Stimulated activated CD4-positive, alpha-beta T cell treated with anti-CD3 and anti-CD28 coated beads, Interleukin-15, amount 100 ng/mL, for 24 hours (primary cell): Measurements from ENCODE around the gene GPR3.
"Not testable (repeated sequence)": the region's sequence is repeated elsewhere in the genome, so short reads cannot be mapped to it uniquely, and the experiment has no call there.

Experiments used
- DNase-seq: peaks from one replicate; pipeline ENCODE4 v3.0.0-alpha.2; 2020

GPR3 gene

DNA sequence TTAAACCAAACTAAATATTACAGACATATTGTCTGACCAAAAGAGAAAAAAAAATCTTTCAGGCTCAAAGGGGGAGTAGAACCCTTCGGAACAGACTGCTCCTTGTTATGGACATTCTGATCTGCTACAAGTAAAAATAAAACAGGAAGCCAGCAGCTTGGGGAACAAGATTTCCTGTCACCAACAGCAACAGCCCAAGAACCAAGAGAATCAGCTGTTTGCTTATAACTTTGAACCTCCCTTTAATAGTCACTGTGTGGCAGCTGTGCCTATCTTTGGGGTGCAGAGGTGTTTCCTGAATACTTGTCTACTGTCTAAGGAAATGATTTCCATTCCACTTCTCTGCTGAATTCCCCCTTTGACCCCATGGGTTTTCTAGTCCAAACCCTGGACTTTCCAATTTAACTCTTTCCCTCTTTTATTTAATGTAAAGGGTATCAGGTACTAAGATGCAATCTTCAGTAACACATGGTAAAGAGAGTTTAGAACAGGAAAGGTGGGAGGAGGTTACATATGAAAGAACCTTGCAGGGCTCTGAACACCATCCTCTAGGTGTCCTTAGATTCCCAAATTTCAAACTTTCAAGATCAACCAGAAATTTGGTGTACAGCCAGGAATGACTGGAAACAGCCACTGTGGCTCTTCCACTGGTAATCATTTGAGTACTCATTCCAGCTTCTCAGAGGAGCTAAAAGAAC is 38.6 kb downstream of the GPR3 start:
- no peak for DNase-seq

DNA sequence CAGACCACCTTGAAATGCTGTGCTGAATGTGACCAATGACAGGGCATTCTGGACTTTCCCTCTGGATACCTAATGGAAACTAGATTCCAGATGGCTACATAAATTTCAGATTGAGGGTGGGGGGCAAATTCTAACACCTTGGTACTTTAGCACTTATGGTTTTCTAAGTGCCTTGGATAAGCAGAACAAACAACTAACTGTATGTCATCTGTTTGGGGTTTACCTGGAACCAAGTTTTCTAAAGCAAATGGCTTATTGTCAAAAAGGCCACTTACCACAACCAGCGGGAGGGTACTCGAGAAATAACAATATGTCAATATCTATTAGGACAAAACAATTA is 39.1 kb downstream of the GPR3 start:
- DNase-seq: no peak

DNA sequence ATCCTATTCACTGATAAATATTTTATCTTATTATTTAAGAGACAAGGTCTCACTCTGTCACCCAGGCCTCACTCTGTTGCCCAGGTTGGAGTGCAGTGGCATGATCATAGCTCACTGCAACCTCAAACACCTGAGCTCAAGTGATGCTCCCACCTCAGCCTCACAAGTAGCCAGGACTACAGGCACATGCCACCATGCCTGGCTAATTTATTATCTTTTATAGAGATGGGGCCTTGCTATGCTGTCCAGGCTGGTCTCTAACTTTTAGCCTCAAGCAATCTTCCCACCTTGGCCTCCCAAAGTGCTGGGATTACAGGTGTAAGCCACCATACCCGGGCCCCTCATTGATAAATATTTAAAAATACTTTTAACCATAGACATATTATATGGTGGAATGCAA is 40.3 kb downstream of the GPR3 start:
- DNase-seq: not testable (repeated sequence)

DNA sequence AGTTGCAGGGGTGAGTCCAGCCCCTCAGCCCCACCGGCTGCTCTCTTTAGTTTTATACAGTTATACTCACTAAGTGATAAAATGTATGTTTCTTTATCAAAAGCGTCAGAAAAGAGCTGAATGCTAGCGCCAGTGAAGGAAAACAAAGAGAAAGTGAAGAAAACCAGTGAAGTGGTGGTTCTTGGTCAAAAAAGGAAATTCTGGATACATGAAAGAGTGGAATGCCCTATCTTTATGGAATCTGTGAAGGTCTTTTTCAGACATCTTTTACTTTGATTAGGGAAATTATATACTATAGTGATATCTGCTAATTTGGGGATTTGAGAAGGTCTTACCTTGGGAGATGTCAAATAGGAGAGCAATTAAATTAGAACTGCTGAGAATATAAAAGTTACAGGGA is 41.3 kb downstream of the GPR3 start:
- DNase-seq: no peak

DNA sequence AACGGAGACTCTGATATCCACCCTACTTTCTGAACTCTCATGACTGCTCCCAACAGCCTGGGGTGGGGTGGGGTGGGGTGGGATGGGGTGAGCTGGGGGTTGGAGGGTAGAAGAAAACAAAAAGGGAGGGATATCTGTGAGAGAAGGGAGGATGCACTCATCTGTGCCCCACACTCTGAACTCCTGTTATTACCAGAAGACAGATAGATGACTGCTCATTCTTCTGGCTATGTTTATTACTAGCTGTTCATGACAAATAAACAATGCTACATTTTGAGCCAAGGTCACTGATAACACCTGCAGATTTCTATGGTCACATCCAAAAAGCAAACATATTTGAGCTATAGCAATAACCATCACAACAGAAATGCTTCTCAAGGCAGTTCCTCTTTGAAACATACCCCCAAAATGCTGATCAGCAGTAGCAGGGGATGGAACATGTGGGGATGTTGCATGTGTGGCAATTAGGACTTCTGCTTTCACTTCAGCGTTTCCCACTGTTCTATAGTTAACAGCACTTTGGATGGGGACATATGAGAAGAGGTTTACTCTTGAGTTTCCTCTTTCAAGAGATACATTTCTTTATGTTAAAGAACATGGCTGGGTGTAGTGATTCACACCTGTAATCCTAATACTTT is 43.3 kb downstream of the GPR3 start:
- DNase-seq: no peak

DNA sequence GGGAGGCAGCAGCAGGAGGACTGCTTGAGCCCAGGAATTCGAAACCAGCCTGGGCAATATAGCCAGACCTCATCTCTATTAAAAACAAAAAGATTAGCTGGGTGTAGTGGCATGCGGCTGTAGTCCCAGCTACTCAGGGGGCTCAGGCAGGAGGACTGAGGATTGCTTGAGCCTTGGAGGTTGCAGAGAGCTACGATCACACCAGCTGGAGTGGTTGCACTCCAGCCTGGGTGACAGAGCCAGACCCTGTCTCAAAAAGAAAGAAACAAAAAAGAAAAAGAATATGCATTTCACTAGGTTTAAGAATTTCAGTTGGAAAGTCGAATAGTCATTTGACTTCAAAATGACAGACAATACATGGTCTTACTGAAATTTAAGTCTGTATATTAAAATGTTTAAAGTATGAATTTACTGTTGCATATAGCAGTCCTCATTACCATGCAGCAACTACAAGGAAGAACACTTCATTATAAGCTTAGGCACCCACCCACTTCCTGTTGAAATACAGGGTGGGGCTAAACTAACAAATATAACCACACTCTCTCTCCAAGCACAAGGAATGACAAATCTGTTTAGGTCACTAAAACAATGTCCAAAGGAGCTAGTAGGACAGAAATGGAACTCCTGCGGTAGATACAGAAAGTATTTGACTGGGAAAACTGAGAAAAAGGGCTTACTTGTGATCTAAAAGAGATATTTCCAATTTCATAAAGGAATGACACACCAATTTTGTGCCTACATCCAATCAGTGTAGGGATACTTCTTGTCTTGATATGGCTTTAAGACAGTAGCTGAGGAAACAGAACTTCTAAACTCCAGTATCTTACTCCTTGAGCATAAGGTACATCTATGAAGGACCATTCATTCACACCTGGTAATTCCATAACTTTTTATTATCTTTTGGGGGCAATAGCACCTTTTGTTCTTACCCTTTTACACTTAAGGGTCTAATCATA is 44.1 kb downstream of the GPR3 start:
- no peak for DNase-seq

DNA sequence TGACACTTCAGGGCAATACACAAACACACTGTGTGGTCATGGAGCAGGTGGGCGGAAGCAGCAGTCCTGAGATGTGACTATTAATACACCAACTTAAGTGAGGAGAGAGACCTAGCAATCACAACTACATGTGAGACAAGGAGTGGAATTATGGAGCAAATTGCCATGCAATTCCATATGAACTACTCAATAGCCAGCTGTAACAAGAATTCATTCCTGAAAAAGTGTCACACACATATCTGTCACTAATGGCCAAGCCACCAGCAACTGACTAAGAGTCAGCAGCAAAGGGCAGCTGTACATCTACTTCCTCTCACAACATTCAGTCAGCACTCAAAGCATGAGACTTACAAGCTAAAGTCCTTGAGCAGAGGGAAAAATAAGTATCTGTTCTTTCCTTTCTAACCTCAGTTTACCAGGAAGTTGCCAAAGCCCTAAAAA is 46.2 kb downstream of the GPR3 start:
- DNase-seq: no peak

DNA sequence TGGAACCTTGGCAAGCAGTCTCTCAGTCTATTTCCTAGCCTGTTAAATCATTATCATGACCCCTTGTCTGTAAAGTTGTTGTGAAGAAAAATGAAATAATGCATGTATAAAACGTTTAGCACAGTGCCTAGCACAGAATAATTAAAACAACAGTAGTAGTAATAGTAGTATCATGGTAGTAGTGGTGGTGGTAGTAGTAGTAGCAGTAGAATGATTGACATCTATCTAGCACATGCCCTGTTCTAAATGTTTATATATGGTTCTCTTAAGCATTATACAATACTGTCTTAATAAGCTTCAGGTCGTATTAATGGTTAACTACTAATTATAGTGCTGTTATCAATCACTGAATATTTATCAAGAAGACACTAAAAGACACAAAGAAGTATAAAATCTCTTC is 46.7 kb downstream of the GPR3 start:
- DNase-seq: no peak

DNA sequence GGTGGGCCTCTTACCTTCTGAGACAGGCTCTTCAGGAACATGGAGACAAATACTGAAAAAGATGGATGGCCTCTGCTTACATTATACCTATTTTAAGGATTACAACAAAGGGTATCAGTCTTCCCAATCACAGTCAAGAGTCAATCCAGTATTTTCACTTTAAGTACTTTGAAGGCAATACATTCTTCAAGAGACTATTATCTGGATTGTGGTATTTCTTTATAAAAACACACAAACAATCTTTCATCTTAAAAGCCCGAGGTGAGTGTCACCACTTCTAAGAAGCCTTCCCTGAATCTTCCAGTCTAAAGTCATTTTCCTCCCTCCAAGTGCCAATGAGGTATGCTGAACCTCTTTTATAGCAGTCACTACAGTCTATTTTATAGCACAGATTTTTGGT is 52.2 kb downstream of the GPR3 start:
- no peak for DNase-seq
